Measurements from ENCODE around the gene ZGPAT. TPM values are rescaled to one million over a fixed set of nuclear protein-coding genes. Genes with fewer than 3 reads are reported as not detected.
A peak's percentile ranks its signal among the peaks of the same experiment; 100 is the strongest.

The ZGPAT gene
- total and polyA plus RNA-seq, 2 of the 13 experiments (the other 11 are each of a cell fraction or from before 2014, with no cell fraction given): 23.0 to 41.9 TPM

GRCh38 chr20:63739130-63740069 lies 31.6 kb downstream of the ZGPAT start, which contains the start of gene SLC2A4RG (continued):
- TF ChIP-seq ZNF276 (CRISPR knock-in tag; IDR thresholded peaks at IDR 0.05; ENCODE audit: low read depth) (peak; percentile 80; the same call in 1 of the 2 replicates), ELF4 (CRISPR knock-in tag; IDR thresholded peaks at IDR 0.05; ENCODE audit: borderline replicate concordance) (0 out of 2 replicates have a peak, but pooled peaks have one; percentile 7), RNF2 (conservative IDR thresholded peaks at IDR 0.05; ENCODE audit: low read depth) (peak; percentile 63; the same call in 1 of the 2 replicates), ZNF546 (CRISPR knock-in tag; conservative IDR thresholded peaks at IDR 0.05) (0 out of 2 replicates have a peak, but pooled peaks have one; percentile 28), ZNF460 (CRISPR knock-in tag; IDR thresholded peaks at IDR 0.05; ENCODE audit: borderline replicate concordance) (peak; percentile 50; the same call in 1 of the 2 replicates), POGZ (CRISPR knock-in tag; IDR thresholded peaks at IDR 0.05) (0 out of 2 replicates have a peak, but pooled peaks have one; percentile 8), TAF15 (IDR thresholded peaks at IDR 0.05; ENCODE audit: low read depth, low read length, poor library complexity, severe bottlenecking) (no peak), NFAT5 (CRISPR knock-in tag; IDR thresholded peaks at IDR 0.05) (peak; percentile 94; the same call in 1 of the 2 replicates), MTA1 (CRISPR knock-in tag; IDR thresholded peaks at IDR 0.05; ENCODE audit: borderline replicate concordance) (peak; percentile 98), TBX3 (IDR thresholded peaks at IDR 0.05; ENCODE audit: borderline replicate concordance) (no peak), SMAD9 (CRISPR knock-in tag; IDR thresholded peaks at IDR 0.05) (no peak; the same call in 1 of the 2 replicates), HCFC1 (IDR thresholded peaks at IDR 0.05; ENCODE audit: low read depth, low read length) (no peak), ZNF749 (CRISPR knock-in tag; IDR thresholded peaks at IDR 0.05; ENCODE audit: borderline replicate concordance) (peak; percentile 95), THAP9 (CRISPR knock-in tag; IDR thresholded peaks at IDR 0.05; ENCODE audit: borderline replicate concordance) (no peak), WIZ (CRISPR knock-in tag; IDR thresholded peaks at IDR 0.05) (peak; percentile 38; the same call in 1 of the 2 replicates), PPARG (CRISPR knock-in tag; conservative IDR thresholded peaks at IDR 0.05) (peak; percentile 86), TBP (CRISPR knock-in tag; IDR thresholded peaks at IDR 0.05) (peak; percentile 88; the same call in 1 of the 2 replicates), ZNF567 (CRISPR knock-in tag; IDR thresholded peaks at IDR 0.05; ENCODE audit: borderline replicate concordance) (peak; percentile 91; the same call in 1 of the 2 replicates)
